Neural cell (in vitro differentiated cells): ENCODE data around the gene SLC43A1. TPM values are rescaled to one million over a fixed set of nuclear protein-coding genes. Genes with fewer than 3 reads are reported as not detected.

Experiments
- H2AFZ ChIP-seq: fragments of 200-600, 300-800 bp; sonication (generic), shearing (Covaris generic); 2 replicates; pipeline ENCODE4 v1.6.0; 2014; ENCODE audit warnings: low read depth, mild to moderate bottlenecking, antibody characterized with exemption, low read length, moderate library complexity
- H3F3A ChIP-seq: fragments of 200-600 bp; shearing (Covaris generic); 2 replicates; pipeline ENCODE4 v1.6.1; 2016; ENCODE audit warnings: mild to moderate bottlenecking, moderate library complexity, mixed read lengths, antibody characterized with exemption, low read length; ENCODE audit not compliant: insufficient read depth, poor library complexity, severe bottlenecking
- H3K27ac ChIP-seq: fragments of 200-600, 300-800 bp; sonication (generic), shearing (Covaris generic); 2 replicates; pipeline ENCODE4 v1.5.1; 2014; ENCODE audit warnings: mild to moderate bottlenecking, low read length, moderate library complexity
- H3K27me3 ChIP-seq: fragments of 300-800, 200-600 bp; sonication (generic), shearing (Covaris generic); 2 replicates; pipeline ENCODE4 v1.6.0; 2014; ENCODE audit warnings: mild to moderate bottlenecking, low read depth, low read length, moderate library complexity; ENCODE audit not compliant: insufficient read depth
- H3K36me3 ChIP-seq: fragments of 300-800, 200-600 bp; sonication (generic), shearing (Covaris generic); 2 replicates; pipeline ENCODE4 v1.5.1; 2014; ENCODE audit warnings: mild to moderate bottlenecking, antibody characterized with exemption, low read length, moderate library complexity; ENCODE audit not compliant: insufficient read depth
- H3K4me2 ChIP-seq: fragments of 300-800, 200-600 bp; sonication (generic), shearing (Covaris generic); 2 replicates; pipeline ENCODE4 v1.6.0; 2014; ENCODE audit warnings: mild to moderate bottlenecking, low read length
- H3K4me3 ChIP-seq: fragments of 300-800, 200-600 bp; sonication (generic), shearing (Covaris generic); 2 replicates; pipeline ENCODE4 v1.5.1; 2014; ENCODE audit warnings: mild to moderate bottlenecking, low read length, moderate library complexity
- H3K79me2 ChIP-seq: fragments of 200-600 bp; shearing (Covaris generic); replicated peaks from 2 replicates; pipeline ENCODE4 v1.6.0; 2014; ENCODE audit warnings: mild to moderate bottlenecking, low read length, moderate library complexity; ENCODE audit not compliant: insufficient read depth
- H3K9ac ChIP-seq: fragments of 300-800, 200-600 bp; sonication (generic), shearing (Covaris generic); 2 replicates; pipeline ENCODE4 v1.6.1; 2016; ENCODE audit warnings: mild to moderate bottlenecking, low read length, mixed read lengths
- H3K9me2 ChIP-seq: fragments of 200-600 bp; shearing (Covaris generic); 2 replicates; pipeline ENCODE4 v1.6.1; 2016; ENCODE audit warnings: mild to moderate bottlenecking, low read length, mixed read lengths; ENCODE audit not compliant: insufficient read depth
- H3K9me3 ChIP-seq: fragments of 200-600, 300-800 bp; sonication (generic), shearing (Covaris generic); 2 replicates; pipeline ENCODE4 v1.6.1; 2016; ENCODE audit warnings: mild to moderate bottlenecking, mixed run types, low read length, moderate library complexity, mixed read lengths
- H4K20me1 ChIP-seq: fragments of 200-600 bp; shearing (Covaris generic); 2 replicates; pipeline ENCODE4 v1.6.1; 2016; ENCODE audit warnings: mild to moderate bottlenecking, mixed run types; ENCODE audit not compliant: insufficient read depth
- EP300 ChIP-seq: fragments of 450-650 bp; conservative IDR thresholded peaks from 2 replicates; pipeline ENCODE4 v1.6.1; 2014; ENCODE audit warnings: antibody characterized with exemption, mild to moderate bottlenecking, moderate library complexity; ENCODE audit not compliant: poor library complexity, severe bottlenecking
- EZH2 ChIP-seq: fragments of 200-600, 300-800 bp; shearing (Covaris generic), sonication (generic); IDR thresholded peaks from 2 replicates; pipeline ENCODE4 v1.6.1; 2014; ENCODE audit warnings: antibody characterized with exemption, low read length, borderline replicate concordance, mild to moderate bottlenecking; ENCODE audit not compliant: insufficient read depth, poor library complexity, severe bottlenecking
- MXI1 ChIP-seq: fragments of 450-650 bp; conservative IDR thresholded peaks from 2 replicates; pipeline ENCODE4 v1.6.1; 2014; ENCODE audit warnings: antibody characterized with exemption, mild to moderate bottlenecking; ENCODE audit not compliant: poor library complexity, severe bottlenecking
- POLR2AphosphoS5 ChIP-seq: IDR thresholded peaks from 2 replicates; pipeline ENCODE4 v1.6.1; 2012
- RAD21 ChIP-seq: fragments of 450-650 bp; conservative IDR thresholded peaks from 2 replicates; pipeline ENCODE4 v1.6.1; 2014; ENCODE audit warnings: antibody characterized with exemption, mild to moderate bottlenecking, moderate library complexity
- SMC3 ChIP-seq: fragments of 450-650 bp; conservative IDR thresholded peaks from 2 replicates; pipeline ENCODE4 v1.6.1; 2014; ENCODE audit warnings: antibody characterized with exemption, mild to moderate bottlenecking, moderate library complexity; ENCODE audit not compliant: poor library complexity
- TAF1 ChIP-seq: IDR thresholded peaks from 2 replicates; pipeline ENCODE4 v1.6.1; 2012; ENCODE audit warnings: low read depth
- polyA plus RNA-seq: library from polyadenylated mRNA; depleted of rRNA; stranded (reverse); fragments of >200 nt; gene quantifications from 2 replicates; pipeline ENCODE4 v1.2.3, GENCODE V29; 2014
- TF ChIP-seq, protein P1 (sequence below): IDR thresholded peaks from 2 replicates; pipeline ENCODE4 v1.6.1; 2012; ENCODE audit warnings: borderline replicate concordance
- TF ChIP-seq, protein P2 (sequence below): fragments of 450-650 bp; IDR thresholded peaks from 2 replicates; pipeline ENCODE4 v1.5.1; 2014; ENCODE audit warnings: antibody characterized with exemption, mild to moderate bottlenecking, moderate library complexity; ENCODE audit not compliant: poor library complexity, severe bottlenecking

The SLC43A1 gene
- polyA plus RNA-seq, 1 donor from 2014 or later = 3.3 TPM

DNA sequence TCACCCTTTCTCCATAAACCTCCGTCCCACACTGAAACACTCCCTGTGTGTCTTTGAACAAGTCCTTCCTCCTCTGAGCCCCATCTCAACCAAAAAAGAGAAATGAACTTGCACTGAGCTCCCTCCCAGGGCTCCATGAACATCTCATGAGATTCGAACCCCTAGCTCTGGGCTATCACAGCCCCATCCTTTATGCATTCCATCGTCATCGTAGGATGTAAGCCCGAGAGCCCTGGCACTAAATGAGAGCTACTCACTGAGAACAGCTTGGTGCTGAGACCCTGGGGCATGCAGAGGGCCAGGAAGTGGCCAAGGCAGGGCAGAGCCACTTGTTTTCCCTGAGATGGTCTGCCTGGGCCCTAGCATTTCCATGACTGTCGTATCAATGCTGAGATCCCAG, 75.7 kb downstream of the SLC43A1 start:
- no peaks in the 10 kb centered on the region for H3F3A ChIP-seq
- no peaks in the 10 kb centered on the region for H3K79me2 ChIP-seq
- no peak overlapping the region for H3K27ac ChIP-seq
- no peak overlapping the region for H3K9ac ChIP-seq
- H3K9me3 ChIP-seq = no peaks in the 10 kb centered on the region
- H3K9me2 ChIP-seq = no peaks in the 10 kb centered on the region
- no peak overlapping the region for H2AFZ ChIP-seq
- H3K4me3 ChIP-seq = no peak overlapping the region
- no peaks in the 10 kb centered on the region for H3K36me3 ChIP-seq
- TF ChIP-seq EP300 = no peak
- H3K27me3 ChIP-seq = no peaks in the 10 kb centered on the region
- H4K20me1 ChIP-seq = no peaks in the 10 kb centered on the region
- no peak overlapping the region for H3K4me2 ChIP-seq

DNA sequence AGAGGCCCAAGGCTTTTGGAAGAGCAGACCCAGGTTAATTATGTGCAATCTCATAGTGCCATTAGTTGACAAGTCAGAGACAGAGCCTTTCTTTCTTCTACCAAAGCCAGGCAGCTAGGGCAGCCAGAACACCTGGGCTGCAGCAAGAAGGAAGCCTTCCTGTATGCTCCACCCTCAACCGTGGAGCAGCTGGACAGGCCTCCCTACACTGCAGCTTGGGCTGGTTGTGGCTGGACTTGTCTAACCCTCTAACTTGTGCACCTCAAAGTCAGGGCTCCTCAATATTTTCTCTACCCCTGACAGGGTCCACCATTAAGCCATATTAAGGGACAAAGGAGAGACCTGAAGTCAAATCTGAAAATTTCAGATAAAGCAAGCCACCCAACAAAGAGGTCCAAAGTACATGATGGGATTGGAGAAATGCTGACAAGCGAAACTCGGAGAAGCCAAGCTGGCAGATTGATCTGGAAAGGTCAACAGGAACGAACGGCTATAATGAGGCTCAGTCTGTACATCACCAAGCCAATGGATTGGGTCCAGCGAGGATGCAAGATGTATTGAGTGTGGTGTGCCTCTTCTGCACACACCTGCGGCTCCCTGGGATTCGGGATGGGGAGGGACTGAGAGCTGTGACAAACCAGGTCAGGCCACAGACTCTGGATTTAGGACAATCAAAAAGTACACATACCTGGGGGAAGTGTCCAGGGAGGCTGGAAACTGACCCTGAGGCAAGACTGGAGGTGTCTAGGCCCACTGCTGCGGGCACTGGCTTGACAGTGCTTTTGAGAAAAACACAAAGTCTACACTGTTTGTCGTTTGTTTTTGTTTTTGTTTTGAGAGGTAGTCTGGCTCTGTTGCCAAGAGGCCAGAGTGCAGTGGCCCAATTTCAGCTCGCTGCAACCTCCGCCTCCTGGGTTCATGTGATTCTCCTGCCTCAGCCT, 76.9 kb downstream of the SLC43A1 start:
- no peaks in the 10 kb centered on the region for H3K9me3 ChIP-seq

More for the DNA sequence above, 76.9 kb downstream of the SLC43A1 start:
- H2AFZ ChIP-seq = no peak overlapping the region
- H3K36me3 ChIP-seq = no peaks in the 10 kb centered on the region
- H3K27me3 ChIP-seq = no peaks in the 10 kb centered on the region
- TF ChIP-seq, protein P1, sequence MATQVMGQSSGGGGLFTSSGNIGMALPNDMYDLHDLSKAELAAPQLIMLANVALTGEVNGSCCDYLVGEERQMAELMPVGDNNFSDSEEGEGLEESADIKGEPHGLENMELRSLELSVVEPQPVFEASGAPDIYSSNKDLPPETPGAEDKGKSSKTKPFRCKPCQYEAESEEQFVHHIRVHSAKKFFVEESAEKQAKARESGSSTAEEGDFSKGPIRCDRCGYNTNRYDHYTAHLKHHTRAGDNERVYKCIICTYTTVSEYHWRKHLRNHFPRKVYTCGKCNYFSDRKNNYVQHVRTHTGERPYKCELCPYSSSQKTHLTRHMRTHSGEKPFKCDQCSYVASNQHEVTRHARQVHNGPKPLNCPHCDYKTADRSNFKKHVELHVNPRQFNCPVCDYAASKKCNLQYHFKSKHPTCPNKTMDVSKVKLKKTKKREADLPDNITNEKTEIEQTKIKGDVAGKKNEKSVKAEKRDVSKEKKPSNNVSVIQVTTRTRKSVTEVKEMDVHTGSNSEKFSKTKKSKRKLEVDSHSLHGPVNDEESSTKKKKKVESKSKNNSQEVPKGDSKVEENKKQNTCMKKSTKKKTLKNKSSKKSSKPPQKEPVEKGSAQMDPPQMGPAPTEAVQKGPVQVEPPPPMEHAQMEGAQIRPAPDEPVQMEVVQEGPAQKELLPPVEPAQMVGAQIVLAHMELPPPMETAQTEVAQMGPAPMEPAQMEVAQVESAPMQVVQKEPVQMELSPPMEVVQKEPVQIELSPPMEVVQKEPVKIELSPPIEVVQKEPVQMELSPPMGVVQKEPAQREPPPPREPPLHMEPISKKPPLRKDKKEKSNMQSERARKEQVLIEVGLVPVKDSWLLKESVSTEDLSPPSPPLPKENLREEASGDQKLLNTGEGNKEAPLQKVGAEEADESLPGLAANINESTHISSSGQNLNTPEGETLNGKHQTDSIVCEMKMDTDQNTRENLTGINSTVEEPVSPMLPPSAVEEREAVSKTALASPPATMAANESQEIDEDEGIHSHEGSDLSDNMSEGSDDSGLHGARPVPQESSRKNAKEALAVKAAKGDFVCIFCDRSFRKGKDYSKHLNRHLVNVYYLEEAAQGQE = no peak
- TF ChIP-seq EZH2 (no peak), MXI1 (no peak), POLR2AphosphoS5 (no peak), RAD21 (no peak), EP300 (no peak), SMC3 (no peak), TAF1 (no peak)
- TF ChIP-seq, protein P2, sequence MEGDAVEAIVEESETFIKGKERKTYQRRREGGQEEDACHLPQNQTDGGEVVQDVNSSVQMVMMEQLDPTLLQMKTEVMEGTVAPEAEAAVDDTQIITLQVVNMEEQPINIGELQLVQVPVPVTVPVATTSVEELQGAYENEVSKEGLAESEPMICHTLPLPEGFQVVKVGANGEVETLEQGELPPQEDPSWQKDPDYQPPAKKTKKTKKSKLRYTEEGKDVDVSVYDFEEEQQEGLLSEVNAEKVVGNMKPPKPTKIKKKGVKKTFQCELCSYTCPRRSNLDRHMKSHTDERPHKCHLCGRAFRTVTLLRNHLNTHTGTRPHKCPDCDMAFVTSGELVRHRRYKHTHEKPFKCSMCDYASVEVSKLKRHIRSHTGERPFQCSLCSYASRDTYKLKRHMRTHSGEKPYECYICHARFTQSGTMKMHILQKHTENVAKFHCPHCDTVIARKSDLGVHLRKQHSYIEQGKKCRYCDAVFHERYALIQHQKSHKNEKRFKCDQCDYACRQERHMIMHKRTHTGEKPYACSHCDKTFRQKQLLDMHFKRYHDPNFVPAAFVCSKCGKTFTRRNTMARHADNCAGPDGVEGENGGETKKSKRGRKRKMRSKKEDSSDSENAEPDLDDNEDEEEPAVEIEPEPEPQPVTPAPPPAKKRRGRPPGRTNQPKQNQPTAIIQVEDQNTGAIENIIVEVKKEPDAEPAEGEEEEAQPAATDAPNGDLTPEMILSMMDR = no peak
- H3K79me2 ChIP-seq = no peaks in the 10 kb centered on the region
- no peak overlapping the region for H3K4me3 ChIP-seq
- no peak overlapping the region for H3K4me2 ChIP-seq
- H3K9me2 ChIP-seq = no peaks in the 10 kb centered on the region
- H3F3A ChIP-seq = no peaks in the 10 kb centered on the region
- no peak overlapping the region for H3K9ac ChIP-seq
- no peak overlapping the region for H3K27ac ChIP-seq
- no peaks in the 10 kb centered on the region for H4K20me1 ChIP-seq
